Peyer's patch (tissue), 4 donors: ENCODE data around the gene COBL. TPM values are rescaled to one million over a fixed set of nuclear protein-coding genes. Genes with fewer than 3 reads are reported as not detected.

Source experiments
- DNase-seq, 3 donors: peaks; one replicate each; pipeline ENCODE4 v3.0.0-alpha.2; 2017 to 2019
- H3K27ac ChIP-seq, 4 donors: fragments of 200-600 bp; sonication (generic); one replicate each; pipeline ENCODE4 v1.5.1; 2016 to 2019
- H3K27me3 ChIP-seq, 2 donors: fragments of 200-600 bp; sonication (generic); one replicate each; pipeline ENCODE4 v1.5.1; 2019
- H3K36me3 ChIP-seq, 3 donors: fragments of 200-600 bp; sonication (generic); one replicate each; pipeline ENCODE4 v1.5.1; 2016 to 2019
- H3K4me1 ChIP-seq, 4 donors: fragments of 200-600 bp; sonication (generic); one replicate each; pipeline ENCODE4 v1.5.1; 2016 to 2019
- H3K4me3 ChIP-seq, 4 donors: fragments of 200-600 bp; sonication (generic); 1 replicate in 3 of 4; 2 replicates in 1 of 4; pipeline ENCODE4 v1.5.1; 2016 to 2019; ENCODE audit warnings: mild to moderate bottlenecking in 1 of 4
- H3K9me3 ChIP-seq, 4 donors: fragments of 200-600 bp; sonication (generic); one replicate each; pipeline ENCODE4 v1.5.1; 2016 to 2019; ENCODE audit warnings: mild to moderate bottlenecking in 1 of 4
- CTCF ChIP-seq, 6 experiments: fragments of 450-650 bp in 4 of 6; fragments of 200-600 bp in 2 of 6; sonication (generic) in 1 of 6; IDR thresholded peaks; one replicate each; pipeline ENCODE4 v1.5.1; 2017 to 2019; ENCODE audit warnings: antibody characterized with exemption in 6 of 6, mild to moderate bottlenecking in 3 of 6, moderate library complexity in 1 of 6
- POLR2A ChIP-seq, 2 donors: fragments of 450-650 bp; IDR thresholded peaks; one replicate each; pipeline ENCODE4 v1.5.1; 2017; ENCODE audit warnings: antibody characterized with exemption in 2 of 2, mild to moderate bottlenecking in 2 of 2, moderate library complexity in 2 of 2
- total RNA-seq, 4 donors: library from RNA; depleted of rRNA; stranded (reverse); fragments of >200 nt; gene quantifications; one replicate each; pipeline ENCODE4 v1.1.0, GENCODE V29; 2016

Gene COBL
- total RNA-seq, 4 donors from 2014 or later = 25.6 to 129 (median 116) TPM

GRCh38 chr7:51219261-51219988 lies 97.2 kb downstream of the COBL start:
- Histone ChIP-seq H3K36me3 (no peaks in the 10 kb centered on the region), H3K27ac (no peak overlapping the region), H3K27me3 (no peaks in the 10 kb centered on the region), H3K4me1 (peaks cover 0 to 6% (median 0%) of the 10 kb centered on the region in 4 donors), H3K4me3 (no peak overlapping the region), H3K9me3 (no peaks in the 10 kb centered on the region)
- no peak for TF ChIP-seq POLR2A (IDR thresholded peaks at IDR 0.05)
- TF ChIP-seq CTCF (IDR thresholded peaks at IDR 0.05) = no peak
- DNase-seq = no peak

GRCh38 chr7:51217804-51218203 lies 98.8 kb downstream of the COBL start:
- no peak for DNase-seq
- Histone ChIP-seq H3K4me1 (peaks cover 0 to 2% (median 0%) of the 10 kb centered on the region in 4 donors), H3K36me3 (no peaks in the 10 kb centered on the region), H3K9me3 (no peaks in the 10 kb centered on the region), H3K27ac (no peak overlapping the region), H3K4me3 (no peak overlapping the region), H3K27me3 (no peaks in the 10 kb centered on the region)
- no peak for TF ChIP-seq POLR2A (IDR thresholded peaks at IDR 0.05)
- no peak for TF ChIP-seq CTCF (IDR thresholded peaks at IDR 0.05)

GRCh38 chr7:51214098-51214497 lies 102.5 kb downstream of the COBL start:
- TF ChIP-seq CTCF (IDR thresholded peaks at IDR 0.05) = no peak
- TF ChIP-seq POLR2A (IDR thresholded peaks at IDR 0.05) = no peak
- no peaks in the 10 kb centered on the region for H3K27me3 ChIP-seq
- H3K27ac ChIP-seq = no peak overlapping the region
- no peaks in the 10 kb centered on the region for H3K4me1 ChIP-seq
- H3K9me3 ChIP-seq = no peaks in the 10 kb centered on the region
- H3K4me3 ChIP-seq = no peak overlapping the region
- DNase-seq = no peak
- no peaks in the 10 kb centered on the region for H3K36me3 ChIP-seq

GRCh38 chr7:51213618-51214017 lies 103.0 kb downstream of the COBL start:
- TF ChIP-seq POLR2A (IDR thresholded peaks at IDR 0.05) = no peak
- no peak for TF ChIP-seq CTCF (IDR thresholded peaks at IDR 0.05)
- no peak for DNase-seq
- H3K9me3 ChIP-seq = no peaks in the 10 kb centered on the region
- H3K36me3 ChIP-seq = no peaks in the 10 kb centered on the region
- no peaks in the 10 kb centered on the region for H3K4me1 ChIP-seq
- no peaks in the 10 kb centered on the region for H3K27me3 ChIP-seq
- H3K4me3 ChIP-seq = no peak overlapping the region
- H3K27ac ChIP-seq = no peak overlapping the region

GRCh38 chr7:51210766-51211165 lies 105.8 kb downstream of the COBL start:
- Histone ChIP-seq H3K9me3 (no peaks in the 10 kb centered on the region), H3K4me3 (no peak overlapping the region), H3K27ac (no peak overlapping the region), H3K4me1 (no peaks in the 10 kb centered on the region), H3K27me3 (no peaks in the 10 kb centered on the region), H3K36me3 (no peaks in the 10 kb centered on the region)
- TF ChIP-seq POLR2A (IDR thresholded peaks at IDR 0.05) (no peak), CTCF (IDR thresholded peaks at IDR 0.05) (no peak)
- DNase-seq = no peak
